WERI-Rb-1 (cell line): ENCODE measurements around the gene ANO2.
"Not testable (repeated sequence)": the region's sequence is repeated elsewhere in the genome, so short reads cannot be mapped to it uniquely, and the experiment has no call there.

Experiments used
- DNase-seq: peaks from one replicate; pipeline ENCODE4 v3.0.0-alpha.2; 2020
- H3K27ac ChIP-seq: fragments of 250-450 bp; sonication (Bioruptor Pico); 2 replicates; pipeline ENCODE4 v1.5.1; 2020; ENCODE audit warnings: mild to moderate bottlenecking, moderate library complexity
- H3K27me3 ChIP-seq: fragments of 250-450 bp; sonication (Bioruptor Pico); 2 replicates; pipeline ENCODE4 v1.5.1; 2021; ENCODE audit warnings: mild to moderate bottlenecking, low read depth, moderate library complexity; ENCODE audit not compliant: insufficient read depth, severe bottlenecking
- H3K36me3 ChIP-seq: fragments of 250-450 bp; sonication (Bioruptor Pico); 2 replicates; pipeline ENCODE4 v1.5.1; 2020; ENCODE audit warnings: mild to moderate bottlenecking, moderate library complexity
- H3K4me3 ChIP-seq: 2 replicates; pipeline ENCODE4 v1.5.1; 2011; ENCODE audit warnings: low read depth, mild to moderate bottlenecking, control low read depth, low read length
- H3K9me3 ChIP-seq: fragments of 250-450 bp; sonication (Bioruptor Pico); 2 replicates; pipeline ENCODE4 v1.5.1; 2021; ENCODE audit warnings: mild to moderate bottlenecking, moderate library complexity; ENCODE audit not compliant: severe bottlenecking
- CTCF ChIP-seq: IDR thresholded peaks from 2 replicates; pipeline ENCODE4 v1.5.1; 2011; ENCODE audit warnings: low read depth, mild to moderate bottlenecking, control low read depth, inconsistent platforms, low read length

Gene ANO2

GRCh38 chr12:5688226-5688625 lies 256.8 kb downstream of the ANO2 start:
- no peaks in the 10 kb centered on the region; the same call in none of the 2 replicates for H3K36me3 ChIP-seq
- peak overlapping the region; percentile 86 for H3K27ac ChIP-seq
- H3K27me3 ChIP-seq = no peaks in the 10 kb centered on the region
- no peak for TF ChIP-seq CTCF
- H3K9me3 ChIP-seq = no peaks in the 10 kb centered on the region
- peak; percentile 75 for DNase-seq
- H3K4me3 ChIP-seq = peak overlapping the region; percentile 15

- DNase-seq = no peak
- Histone ChIP-seq H3K36me3 (no peaks in the 10 kb centered on the region; the same call in 1 of the 2 replicates), H3K4me3 (no peak overlapping the region), H3K27me3 (no peaks in the 10 kb centered on the region), H3K27ac (no peak overlapping the region), H3K9me3 (no peaks in the 10 kb centered on the region)
- no peak for TF ChIP-seq CTCF
Observed at GRCh38 chr12:5685935-5686334, 259.1 kb downstream of the ANO2 start.

- H3K27me3 ChIP-seq = no peaks in the 10 kb centered on the region
- no peak for TF ChIP-seq CTCF
- H3K9me3 ChIP-seq = no peaks in the 10 kb centered on the region
- DNase-seq = no peak
- H3K36me3 ChIP-seq = no peaks in the 10 kb centered on the region; the same call in 1 of the 2 replicates
- H3K27ac ChIP-seq = no peak overlapping the region
- no peak overlapping the region for H3K4me3 ChIP-seq
Observed at GRCh38 chr12:5684989-5685388, 260.1 kb downstream of the ANO2 start.

- DNase-seq = no peak
- TF ChIP-seq CTCF = no peak
- Histone ChIP-seq H3K4me3 (no peak overlapping the region), H3K27me3 (no peaks in the 10 kb centered on the region), H3K9me3 (peaks cover 2% of the 10 kb centered on the region), H3K36me3 (no peaks in the 10 kb centered on the region; the same call in 1 of the 2 replicates), H3K27ac (no peak overlapping the region)
Observed at GRCh38 chr12:5682581-5682980, 262.5 kb downstream of the ANO2 start.

- no peak overlapping the region for H3K27ac ChIP-seq
- no peak for DNase-seq
- H3K36me3 ChIP-seq = no peaks in the 10 kb centered on the region; the same call in 1 of the 2 replicates
- peaks cover 2% of the 10 kb centered on the region for H3K9me3 ChIP-seq
- TF ChIP-seq CTCF = no peak
- H3K27me3 ChIP-seq = no peaks in the 10 kb centered on the region
- H3K4me3 ChIP-seq = no peak overlapping the region
Observed at GRCh38 chr12:5678176-5678575, 266.9 kb downstream of the ANO2 start.

DNA sequence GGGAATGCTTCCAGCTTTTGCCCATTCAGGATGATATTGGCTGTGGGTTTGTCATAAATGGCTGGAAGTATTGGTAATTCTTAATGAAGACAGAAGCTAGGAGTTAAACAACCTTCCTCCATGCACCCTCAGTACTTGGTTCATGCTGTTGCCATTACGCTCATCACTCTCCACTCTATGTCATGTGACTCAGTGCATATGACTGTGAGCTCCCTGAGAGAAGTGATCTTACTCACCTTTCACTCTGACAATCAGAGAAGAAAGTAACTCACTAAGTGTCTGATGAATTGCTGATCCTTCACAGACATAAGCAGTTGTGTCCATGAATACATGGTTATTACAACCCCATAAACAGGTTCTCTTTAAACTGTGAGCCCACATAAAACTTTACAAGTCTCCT lies 275.4 kb downstream of the ANO2 start:
- not testable (repeated sequence) for H3K4me3 ChIP-seq, H3K27ac ChIP-seq, H3K9me3 ChIP-seq, H3K27me3 ChIP-seq, H3K36me3 ChIP-seq, DNase-seq
